GM21381 (cell line): Measurements from ENCODE around the gene SCNN1A.

Experiments used
- ATAC-seq: cut with Tn5 transposase; IDR thresholded peaks from one replicate; pipeline ENCODE4 v1.9.1; 2021; ENCODE audit warnings: mild to moderate bottlenecking, moderate library complexity; ENCODE audit not compliant: unreplicated experiment

SCNN1A gene

DNA sequence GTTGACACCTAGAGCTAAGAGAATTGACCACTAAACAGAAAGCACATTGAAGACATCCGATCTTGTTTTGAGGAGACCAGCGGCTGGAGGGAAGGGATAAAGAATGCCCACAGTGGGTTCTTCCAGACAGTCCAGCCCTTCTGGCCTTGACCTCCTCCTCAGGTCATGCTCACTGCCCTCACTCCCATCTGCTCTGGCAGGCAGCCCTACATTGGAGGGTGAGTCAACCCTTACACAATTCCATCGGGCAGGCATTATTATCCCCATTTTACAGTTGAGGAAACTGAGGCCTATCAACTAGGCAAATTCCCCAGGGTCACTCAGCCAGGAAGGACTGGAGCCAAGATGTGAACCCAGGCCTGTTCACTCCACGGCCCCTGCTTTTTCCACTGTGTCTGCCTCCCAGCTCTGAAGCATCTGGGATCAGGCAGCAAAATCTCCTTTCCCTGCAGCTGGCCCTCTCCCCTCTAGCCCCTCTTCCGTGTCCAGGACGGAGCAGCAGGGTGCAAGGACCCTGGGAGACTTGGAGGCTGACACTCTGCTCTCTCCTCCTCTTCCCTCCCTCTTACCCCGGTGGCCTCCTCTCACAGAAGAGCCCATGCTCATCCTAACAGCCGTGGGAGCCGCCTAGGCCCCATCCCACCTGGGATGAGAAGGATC lies 5.3 kb downstream of the SCNN1A start:
- ATAC-seq, result no peak

DNA sequence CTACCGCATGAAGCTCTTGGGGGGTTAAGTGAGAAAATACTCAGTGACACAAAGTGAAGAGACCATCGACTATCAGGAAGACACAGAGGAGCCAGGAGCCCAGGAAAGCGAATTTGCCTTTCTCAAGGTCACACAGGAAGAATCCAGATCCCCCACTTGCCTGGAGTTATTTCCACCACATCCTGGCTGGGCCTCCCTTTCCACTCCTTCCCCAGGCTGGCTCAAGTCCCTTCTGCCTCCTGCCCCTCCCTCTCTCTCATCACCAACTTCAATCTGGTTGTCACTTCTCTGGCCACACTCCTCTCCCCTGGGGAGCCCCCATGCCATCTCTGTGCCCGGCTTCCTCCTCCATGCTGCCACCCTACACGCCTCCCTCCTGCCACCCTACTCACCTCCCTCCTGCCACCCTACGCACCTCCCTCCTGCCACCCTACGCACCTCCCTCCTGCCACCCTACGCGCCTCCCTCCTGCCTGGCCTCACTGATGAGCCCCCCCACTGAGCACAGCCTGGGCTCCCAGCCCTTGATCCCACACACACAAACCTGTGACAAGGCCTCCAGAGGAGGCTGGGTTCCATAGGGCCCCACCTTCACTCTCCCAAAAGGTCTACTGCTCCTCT lies 6.3 kb downstream of the SCNN1A start:
- ATAC-seq, result no peak

DNA sequence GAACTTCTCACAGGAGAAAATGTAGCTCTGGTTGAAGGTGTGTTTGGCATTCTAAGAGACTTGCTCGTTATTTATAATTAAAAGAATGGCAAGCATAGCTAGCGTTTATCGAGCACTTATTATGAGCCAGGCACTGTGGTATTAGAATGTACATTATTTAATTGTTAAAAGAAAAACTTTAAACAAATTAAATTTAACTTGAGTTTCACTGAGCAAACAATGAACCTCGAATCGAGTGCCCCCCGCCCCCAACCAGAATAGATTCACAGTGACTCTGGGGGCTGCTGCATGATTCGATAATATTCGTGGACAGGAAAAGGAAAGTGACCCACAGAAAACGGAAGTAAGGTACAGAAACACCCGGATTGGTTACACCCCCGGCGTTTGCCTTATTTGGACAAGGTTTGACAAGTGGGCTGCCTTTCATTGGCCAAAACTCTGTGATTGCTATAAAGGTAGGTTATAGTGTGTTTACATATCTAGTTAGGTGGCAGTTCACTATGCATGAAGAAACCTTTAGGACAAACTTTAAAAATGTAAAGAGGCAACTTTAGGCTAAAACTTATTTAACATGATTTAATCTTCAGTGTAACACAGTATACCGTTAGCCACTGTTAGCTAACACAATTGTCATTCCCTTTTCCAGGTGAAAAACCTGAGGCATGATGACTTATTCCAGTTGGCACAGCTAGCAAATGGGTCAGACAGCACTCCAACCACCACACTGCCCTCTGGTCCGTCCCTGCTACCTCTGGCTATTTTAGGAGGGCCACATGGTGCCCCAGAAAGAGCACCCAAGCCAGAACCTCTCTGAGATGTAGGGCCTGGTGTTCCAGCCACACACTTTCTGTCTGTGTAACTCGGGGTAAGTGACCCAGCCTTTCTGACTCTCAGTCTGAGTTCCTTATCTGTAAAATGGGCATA lies 7.1 kb downstream of the SCNN1A start:
- ATAC-seq, result no peak

DNA sequence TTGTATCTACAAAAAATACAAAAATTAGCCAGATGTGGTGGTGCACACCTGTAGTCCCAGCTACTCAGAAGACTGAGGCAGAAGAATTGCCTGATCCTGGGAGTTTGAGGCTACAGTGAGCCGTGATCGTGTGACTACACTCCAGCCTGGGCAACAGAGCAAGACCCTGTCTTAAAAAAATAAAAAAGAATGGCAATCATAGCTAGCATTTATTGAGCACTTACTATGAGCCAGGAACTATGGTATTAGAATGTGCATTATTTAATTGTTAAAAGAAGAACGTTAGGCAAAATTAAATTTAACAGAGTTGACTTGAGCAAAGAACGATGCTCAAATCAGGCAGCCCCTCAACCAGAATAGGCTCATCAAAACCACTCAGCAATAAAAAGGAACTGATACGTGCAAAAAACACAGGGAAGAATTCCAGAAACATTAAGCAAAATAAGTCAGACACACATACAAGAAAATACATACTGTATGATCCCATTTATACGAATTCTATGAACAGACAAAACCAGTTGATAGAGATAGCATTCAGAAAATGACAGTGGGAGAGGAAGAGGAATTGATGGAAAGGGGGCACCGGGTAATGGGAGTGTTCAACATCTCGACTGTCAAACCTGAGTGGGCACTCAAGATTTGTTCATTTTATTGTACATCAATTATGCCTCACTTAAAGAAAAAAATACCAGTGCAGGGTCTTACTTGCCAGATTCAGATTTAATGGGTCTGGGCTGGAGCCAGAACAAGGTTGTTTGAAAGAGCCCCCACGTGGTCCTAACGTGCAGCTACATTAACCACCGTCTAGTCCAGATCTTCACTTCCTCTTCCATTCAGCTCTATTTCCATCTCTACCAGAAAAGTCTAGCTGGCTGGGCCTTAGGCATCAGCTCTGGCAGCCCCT lies 8.0 kb downstream of the SCNN1A start:
- ATAC-seq, result no peak

DNA sequence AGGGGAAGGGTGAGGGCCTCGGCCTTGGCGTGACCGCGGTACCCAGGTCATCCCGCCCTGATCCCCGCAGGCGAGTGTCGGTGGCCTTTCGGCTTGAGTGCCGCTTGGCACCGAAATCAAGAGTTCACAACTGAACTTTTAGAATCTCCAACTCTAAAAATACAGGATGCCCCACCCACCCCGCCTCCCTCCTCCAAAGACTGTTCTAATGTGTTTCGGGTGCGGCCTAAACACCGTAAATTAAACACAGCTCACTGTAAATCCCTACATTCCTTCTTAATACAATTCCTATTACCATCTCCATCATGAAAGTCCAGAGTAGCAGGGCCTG lies 11.4 kb downstream of the SCNN1A start:
- ATAC-seq, result no peak

DNA sequence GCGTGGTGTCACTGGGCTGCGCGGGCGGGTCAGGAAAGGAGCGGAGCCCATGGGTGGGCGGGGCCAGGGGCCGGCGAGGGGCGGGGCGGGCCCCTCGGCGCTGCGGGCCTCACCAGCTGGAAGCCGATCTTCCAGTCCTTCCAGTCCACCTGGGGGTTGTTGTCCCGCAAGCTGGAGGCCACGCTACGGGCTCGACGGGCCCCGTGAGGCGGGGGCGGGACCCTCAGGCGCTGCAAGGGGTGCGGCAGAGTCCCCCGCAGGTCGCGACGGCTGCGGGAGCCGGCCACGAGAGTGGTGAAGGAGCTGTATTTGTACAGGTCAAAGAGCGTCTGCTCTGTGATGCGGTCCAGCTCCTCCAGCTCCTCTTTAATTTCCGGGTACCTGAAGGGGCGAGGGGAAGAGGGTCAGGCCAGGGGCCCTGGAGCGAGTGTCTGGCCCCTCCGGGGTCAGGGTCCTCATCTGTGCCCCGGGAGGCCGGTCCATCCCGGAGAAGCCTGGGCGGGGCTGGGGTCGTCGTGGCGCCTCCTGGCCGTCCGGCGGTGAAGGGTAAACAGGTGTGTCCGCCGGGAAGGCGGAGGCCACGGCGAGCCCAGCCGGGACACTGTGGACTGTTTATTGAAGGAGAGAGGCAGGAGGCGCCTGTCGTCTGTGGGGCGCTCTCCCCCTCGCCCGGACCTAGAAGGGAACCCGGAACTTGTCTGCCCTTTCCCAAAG lies 11.9 kb downstream of the SCNN1A start:
- peak; percentile 52 for ATAC-seq

DNA sequence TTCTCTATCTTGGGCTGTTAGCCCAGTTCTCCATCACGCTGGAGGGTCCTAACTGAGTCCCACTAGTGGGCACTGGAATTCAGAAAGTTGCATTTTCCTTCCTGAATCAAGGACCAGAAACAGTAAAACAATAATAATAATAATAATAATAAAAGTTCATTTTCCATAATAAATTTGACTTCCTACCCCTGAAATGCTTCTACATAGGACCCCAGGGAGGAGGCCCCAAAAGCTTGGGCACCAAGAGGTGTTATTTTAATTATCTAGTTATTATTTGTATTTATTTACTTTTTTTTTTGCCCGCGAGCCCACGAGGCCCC lies 12.4 kb downstream of the SCNN1A start:
- ATAC-seq, result no peak

DNA sequence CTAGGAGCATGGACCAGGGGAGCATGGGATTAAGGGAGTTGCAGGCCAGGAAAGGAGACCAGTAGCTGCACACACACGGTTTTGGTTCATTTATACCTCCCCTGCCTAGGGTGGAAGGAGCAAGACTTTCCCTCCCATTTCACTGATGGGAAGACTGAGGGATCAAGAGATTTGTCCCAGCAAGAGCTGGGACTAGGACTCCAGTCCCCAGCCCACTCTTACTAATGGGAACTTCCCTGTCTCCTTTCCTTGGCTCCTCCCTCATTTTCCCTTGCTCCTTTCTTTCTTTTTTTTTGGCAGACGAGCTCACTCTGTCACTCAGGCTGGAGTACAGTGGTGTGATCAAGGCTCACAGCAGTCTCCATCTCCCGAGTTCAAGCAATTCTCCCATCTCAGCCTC lies 13.0 kb downstream of the SCNN1A start:
- ATAC-seq, result no peak

DNA sequence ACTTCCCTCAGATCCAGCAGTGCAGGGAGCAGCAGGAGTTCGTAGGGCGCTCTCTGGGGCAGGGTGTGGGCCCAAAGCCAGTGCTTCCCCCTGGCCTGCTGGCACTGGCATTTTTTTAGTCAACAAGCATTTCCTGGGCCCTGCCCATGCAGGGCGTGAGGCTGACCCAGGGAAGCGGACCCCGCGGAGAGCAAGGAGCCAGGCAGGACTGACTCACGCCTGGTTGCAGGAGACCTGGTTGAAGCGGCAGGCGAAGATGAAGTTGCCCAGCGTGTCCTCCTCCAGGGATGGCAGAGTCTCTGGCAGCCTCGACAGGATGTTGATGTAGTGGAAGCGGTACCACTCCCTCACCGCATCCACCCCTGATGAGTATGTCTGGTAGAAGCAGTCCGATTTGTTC lies 13.5 kb downstream of the SCNN1A start:
- ATAC-seq, result no peak

DNA sequence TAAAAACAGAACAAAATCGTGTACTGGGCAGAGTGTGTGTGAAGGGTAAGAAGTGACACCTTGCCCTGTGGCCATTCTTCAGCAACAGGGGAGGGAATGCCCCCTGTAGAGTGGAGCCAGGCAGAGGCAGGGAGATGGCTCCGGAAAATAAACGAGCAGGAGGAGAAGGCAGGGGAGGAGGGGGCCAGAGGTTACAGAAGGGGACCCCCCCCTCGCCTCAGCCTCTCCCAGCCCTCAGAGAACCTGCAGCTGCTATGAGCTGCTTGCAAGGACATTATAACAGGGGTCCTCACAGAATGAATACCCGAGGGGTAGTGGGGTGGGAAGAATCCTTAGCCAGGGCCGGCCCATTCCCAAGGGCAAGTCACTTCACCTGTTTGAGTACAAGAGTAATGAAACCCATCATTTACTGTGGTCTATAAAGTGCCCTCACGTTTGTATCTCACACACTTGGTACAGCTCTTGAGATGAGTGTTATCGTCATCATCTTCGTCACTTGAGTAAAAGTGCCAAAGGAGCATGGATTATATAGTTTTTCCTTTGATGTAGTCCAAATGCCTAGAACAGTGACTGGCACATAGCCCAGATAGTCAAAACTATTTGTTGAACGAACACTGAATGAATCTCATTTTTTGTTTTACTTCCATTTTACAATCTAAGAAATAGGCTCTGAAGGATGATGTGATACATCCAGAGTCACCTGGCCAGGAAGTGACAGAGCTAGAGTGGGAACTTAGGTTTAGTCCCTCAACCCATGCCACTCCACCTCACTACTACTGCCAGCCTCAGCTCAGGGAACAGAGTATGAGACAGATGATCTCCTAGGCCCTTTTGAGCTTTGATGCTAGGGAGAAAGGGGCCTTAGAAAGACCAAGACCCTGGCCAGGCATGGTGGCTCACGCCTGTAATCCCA lies 14.5 kb downstream of the SCNN1A start:
- no peak for ATAC-seq

DNA sequence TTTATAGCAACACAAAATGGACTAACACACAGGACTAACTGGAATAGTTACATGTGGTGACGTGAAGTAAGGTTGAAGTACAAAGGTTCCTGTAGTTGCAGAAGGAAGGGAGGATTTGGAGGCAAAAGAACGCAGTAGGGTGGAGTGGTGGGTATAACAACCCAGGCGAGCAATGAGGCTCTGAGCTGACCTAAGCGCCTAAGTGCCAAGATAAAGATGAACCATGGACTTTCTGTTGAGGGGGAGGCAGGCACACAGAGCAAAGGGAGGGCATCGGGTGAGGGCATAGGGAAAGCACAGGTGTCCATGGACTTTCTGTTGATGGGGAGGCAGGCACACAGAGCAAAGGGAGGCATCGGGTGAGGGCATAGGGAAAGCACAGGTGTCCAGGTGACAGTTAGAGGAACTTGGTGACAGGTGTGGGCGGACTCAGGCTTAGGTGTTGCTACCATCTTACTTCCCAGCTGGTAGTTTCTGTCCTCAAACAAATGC lies 15.2 kb downstream of the SCNN1A start:
- ATAC-seq, result no peak

DNA sequence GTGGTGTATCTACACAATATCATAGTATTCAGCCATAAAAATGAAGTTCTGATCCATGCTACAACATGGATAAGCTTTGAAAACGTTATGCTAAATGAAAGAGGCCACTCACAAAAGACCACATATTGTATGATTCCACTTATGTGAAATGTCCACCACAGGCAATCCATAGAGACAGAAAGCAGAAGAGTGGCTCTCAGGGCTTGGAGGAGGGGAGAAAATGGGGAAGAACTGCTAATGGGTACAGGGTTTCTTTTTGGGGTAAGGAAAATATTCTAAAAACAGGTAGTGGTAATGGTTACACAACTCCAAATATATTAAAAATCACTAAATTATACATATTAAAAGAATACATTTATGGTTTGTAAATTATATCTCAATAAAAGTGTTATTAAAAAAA lies 16.5 kb downstream of the SCNN1A start:
- ATAC-seq, result no peak

DNA sequence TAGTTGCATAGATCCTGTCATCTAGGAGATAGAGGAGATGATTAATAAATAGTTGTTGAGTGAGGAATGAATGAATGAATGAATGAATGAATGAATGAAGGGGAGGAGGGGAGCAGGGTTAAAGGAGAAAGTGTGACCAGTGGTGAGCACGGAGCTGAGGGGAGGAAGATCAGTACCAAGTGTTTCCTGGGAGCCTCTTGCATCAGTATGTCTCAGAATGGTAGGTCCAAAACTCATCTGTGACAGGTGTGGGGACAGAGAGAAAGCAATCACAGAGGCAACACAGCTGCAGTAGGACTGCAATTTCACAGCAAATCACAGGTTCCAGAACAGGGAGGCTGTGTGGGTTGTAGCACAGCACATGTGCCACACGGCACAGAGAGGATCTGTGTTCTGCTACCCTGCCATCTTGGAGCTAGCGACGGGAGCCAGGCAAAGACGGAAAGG lies 19.0 kb downstream of the SCNN1A start:
- no peak for ATAC-seq

DNA sequence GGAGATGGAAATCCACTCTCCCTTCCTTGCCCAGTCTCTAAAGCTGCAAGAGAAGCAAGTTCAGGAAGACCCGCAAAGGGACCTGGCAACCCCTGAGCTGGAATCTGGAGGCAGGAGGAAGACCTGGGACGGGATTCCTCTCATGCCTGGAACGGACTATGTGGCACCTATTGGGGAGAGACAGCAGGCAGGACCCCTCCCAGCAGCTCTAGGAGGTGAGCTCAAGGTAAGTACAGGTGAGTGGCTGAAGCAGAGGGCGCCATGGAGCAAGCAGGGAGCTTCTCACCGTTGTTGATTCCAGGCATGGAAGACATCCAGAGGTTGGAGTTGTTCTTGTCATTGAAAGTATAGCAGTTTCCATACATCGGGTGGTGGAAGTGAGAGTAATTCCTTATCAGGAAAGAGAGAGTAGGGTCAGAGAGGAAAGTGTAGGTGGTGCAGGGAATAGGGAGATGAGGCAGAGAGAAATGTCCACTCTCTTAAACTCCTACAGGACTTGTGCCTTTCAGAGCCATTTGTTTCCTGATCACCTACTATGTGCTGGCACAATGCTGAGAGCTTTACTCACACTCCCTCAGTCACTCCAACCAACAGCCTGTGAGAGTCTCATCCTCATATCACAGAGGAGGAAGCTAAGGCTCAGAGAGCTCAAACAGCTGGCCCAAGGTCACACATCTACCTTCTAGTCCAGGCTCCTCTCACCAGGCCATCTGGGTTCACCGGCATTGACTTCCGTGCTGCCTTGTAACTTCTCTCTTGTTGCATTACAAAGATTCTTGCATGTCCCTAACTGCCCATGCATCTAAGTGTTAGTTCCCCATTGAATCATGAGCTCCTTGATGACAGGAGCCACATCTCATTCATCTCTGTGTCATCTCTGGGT lies 19.6 kb downstream of the SCNN1A start:
- no peak for ATAC-seq

DNA sequence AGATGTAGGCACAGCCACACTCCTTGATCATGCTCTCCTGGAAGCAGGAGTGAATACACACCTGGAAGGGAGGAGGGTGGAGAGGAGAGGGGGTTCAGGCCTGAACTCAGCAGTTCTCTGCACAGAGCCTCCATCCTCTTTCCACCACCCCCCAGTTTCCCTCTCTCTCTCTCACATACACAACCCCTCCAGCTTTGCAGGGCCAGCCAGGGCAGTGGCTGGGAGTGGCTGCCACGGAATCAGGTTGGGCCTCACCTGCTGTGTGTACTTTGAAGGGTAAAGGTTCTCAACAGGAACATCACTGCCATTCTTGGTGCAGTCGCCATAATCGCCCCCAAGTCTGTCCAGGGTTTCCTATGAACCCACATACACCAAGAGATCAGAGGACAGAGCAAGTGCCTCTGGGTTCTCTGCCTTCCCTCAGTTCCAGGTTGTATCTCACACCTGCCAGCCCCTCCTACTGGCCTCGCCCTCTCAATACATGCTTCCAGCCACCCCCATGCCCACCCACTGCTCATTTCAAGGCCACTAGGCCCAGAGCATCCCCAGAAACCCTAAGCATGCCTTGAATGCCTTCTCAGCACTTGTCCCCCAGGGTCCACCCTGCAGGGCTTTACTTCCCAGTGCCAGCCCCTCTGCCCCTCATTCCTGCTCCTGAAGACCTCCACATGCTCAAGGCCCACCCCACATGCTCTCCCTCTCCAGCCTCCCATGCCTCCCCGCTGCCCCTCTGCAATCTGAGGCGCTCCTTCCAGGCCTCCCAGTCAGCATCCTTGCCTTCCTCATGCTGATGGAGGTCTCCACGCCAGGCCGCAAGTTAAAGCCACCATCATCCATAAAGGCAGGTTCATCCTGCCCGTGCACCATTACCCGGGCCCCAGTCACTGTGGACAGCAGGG lies 20.6 kb downstream of the SCNN1A start:
- ATAC-seq, result no peak

DNA sequence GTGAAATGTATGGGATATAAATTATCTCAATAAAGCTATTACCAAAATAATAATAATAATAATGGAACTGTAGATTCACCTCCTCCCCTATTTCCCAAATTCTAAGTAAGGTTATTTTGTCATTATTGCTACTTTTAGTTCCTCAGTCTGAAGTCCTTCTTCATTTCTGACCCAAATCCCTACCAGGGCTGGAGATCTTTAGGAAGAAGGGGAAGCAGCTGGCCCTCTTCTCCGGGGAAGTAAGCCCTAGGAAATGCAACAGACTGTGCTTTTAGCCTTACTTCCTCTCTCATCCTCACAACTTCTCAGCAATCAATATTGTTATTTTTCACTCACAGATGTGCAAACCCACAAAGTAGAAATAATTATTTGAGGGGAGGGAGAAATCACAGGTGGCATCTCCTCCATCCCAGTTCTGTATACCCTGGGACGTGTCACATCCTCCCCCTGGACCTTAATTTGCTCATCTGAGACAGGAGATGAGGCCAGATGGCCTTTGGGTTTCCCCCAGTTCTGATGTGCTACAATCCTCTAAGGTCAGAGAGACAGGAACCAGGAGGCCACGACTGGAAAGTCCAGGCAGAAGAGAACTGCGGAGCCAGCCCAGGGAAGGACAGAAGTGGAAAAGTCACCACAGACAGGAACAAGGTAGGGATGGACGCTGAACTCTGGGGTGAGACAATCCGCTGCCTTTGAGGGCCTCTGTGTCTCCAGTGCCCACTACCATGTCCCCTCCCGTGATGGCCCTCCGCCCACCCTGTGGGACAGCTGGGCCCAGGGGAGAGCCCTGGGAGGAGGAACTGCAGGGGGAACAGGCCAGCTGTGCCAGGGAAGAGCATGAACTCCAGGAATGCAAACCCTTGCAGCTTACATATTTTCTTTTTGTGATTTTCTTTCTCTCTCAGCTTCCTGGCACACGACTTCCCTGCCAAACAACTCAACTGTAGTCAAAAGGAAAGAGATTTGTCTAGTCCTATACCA lies 22.9 kb downstream of the SCNN1A start:
- no peak for ATAC-seq
